GM20431 (cell line): ENCODE results near the gene PCDHA6.
"Not testable (repeated sequence)": the region's sequence is repeated elsewhere in the genome, so short reads cannot be mapped to it uniquely, and the experiment has no call there.

Experiments used
- in situ Hi-C: fragments of 300-500 bp; cut with MseI, MboI; formaldehyde crosslinking; loops from one replicate; pipeline ENCODE4 v1.15.0; 2020; ENCODE audit warnings: low sequenced_read_pairs; ENCODE audit not compliant: unreplicated experiment

The PCDHA6 gene, protein sequence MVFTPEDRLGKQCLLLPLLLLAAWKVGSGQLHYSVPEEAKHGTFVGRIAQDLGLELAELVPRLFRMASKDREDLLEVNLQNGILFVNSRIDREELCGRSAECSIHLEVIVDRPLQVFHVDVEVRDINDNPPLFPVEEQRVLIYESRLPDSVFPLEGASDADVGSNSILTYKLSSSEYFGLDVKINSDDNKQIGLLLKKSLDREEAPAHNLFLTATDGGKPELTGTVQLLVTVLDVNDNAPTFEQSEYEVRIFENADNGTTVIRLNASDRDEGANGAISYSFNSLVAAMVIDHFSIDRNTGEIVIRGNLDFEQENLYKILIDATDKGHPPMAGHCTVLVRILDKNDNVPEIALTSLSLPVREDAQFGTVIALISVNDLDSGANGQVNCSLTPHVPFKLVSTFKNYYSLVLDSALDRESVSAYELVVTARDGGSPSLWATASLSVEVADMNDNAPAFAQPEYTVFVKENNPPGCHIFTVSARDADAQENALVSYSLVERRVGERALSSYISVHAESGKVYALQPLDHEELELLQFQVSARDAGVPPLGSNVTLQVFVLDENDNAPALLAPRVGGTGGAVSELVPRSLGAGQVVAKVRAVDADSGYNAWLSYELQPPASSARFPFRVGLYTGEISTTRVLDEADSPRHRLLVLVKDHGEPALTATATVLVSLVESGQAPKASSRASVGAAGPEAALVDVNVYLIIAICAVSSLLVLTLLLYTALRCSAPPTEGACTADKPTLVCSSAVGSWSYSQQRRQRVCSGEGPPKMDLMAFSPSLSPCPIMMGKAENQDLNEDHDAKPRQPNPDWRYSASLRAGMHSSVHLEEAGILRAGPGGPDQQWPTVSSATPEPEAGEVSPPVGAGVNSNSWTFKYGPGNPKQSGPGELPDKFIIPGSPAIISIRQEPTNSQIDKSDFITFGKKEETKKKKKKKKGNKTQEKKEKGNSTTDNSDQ

GRCh38 chr5:140827704-140828361 is at the start of gene PCDHA6:
Gene PCDHA6 (plus strand): TSS chr5:140827960. CDS start chr5:140828092, 132 bp downstream.
- in situ Hi-C loops, result no loop called here

GRCh38 chr5:140780512-140780911 is 47.2 kb upstream of the PCDHA6 start:
- in situ Hi-C loops, result no loop called here

GRCh38 chr5:140785905-140786686 is 41.7 kb upstream of the PCDHA6 start, which contains the start of gene PCDHA1:
Gene PCDHA1 (plus strand): TSS chr5:140786140.
- in situ Hi-C loops, result no loop called here

DNA sequence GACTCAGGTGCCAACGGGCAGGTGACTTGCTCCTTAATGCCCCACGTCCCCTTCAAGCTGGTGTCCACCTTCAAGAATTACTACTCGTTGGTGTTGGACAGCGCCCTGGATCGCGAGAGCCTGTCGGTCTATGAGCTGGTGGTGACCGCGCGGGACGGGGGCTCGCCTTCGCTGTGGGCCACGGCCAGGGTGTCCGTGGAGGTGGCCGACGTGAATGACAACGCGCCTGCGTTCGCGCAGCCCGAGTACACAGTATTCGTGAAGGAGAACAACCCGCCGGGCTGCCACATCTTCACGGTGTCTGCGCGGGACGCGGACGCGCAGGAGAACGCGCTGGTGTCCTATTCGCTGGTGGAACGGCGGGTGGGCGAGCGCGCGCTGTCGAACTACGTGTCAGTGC is 40.3 kb upstream of the PCDHA6 start:
- in situ Hi-C loops, result not testable (repeated sequence)

- in situ Hi-C loops, result not testable (repeated sequence)
Observed at GRCh38 chr5:140787849-140788504, 39.8 kb upstream of the PCDHA6 start.

GRCh38 chr5:140791089-140791488 is 36.7 kb upstream of the PCDHA6 start:
- in situ Hi-C loops, result no loop called here

DNA sequence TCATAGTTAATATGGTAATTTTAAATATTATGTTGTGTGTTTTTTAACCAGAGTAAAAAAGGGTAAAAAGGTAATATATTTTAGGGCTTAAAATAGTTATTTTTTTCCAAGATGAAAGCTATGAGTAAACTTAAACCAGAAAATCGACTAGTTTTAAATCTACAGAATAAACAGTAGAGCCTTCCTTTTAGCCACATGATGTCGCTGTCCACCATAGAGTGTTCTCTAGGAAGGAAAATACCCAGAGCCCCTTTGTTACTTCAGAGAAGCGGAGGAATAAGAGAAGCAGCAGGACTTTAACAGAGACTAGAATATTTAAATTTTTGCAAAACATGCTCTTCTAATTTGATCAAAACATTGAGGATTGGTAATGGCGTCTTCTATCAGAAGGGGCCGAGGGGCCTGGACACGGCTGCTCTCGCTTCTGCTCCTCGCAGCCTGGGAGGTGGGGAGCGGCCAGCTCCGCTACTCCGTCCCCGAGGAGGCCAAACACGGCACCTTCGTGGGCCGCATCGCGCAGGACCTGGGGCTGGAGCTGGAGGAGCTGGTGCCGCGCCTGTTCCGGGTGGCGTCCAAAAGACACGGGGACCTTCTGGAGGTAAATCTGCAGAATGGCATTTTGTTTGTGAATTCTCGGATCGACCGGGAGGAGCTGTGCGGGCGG is 33.0 kb upstream of the PCDHA6 start, which contains the start of gene PCDHA2:
Gene PCDHA2, plus strand, starts transcription at position 258 of the 664 bp plus-strand sequence.
- in situ Hi-C loops, result no loop called here

DNA sequence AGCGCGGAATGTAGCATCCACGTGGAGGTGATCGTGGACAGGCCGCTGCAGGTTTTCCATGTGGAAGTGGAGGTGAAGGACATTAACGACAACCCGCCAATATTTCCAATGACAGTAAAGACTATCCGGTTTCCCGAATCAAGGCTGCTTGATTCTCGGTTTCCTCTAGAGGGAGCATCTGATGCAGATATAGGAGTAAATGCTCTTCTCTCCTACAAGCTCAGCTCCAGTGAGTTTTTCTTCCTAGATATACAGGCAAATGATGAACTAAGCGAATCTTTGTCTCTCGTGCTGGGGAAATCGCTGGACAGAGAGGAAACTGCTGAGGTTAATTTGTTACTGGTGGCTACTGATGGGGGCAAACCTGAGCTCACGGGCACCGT is 32.5 kb upstream of the PCDHA6 start:
- in situ Hi-C loops, result no loop called here

DNA sequence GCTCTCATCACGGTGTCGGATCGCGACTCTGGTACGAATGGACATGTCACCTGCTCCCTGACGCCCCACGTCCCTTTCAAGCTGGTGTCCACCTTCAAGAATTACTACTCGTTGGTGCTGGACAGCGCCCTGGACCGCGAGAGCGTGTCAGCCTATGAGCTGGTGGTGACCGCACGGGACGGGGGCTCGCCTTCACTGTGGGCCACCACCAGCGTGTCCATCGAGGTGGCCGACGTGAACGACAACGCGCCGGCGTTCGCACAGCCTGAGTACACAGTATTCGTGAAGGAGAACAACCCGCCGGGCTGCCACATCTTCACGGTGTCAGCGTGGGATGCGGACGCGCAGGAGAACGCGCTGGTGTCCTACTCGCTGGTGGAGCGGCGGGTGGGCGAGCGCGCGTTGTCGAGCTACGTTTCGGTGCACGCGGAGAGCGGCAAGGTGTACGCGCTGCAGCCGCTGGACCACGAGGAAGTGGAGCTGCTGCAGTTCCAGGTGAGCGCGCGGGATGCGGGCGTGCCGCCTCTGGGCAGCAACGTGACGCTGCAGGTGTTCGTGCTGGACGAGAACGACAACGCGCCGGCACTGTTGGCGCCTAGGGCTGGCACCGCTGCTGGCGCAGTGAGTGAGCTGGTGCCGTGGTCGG is 31.6 kb upstream of the PCDHA6 start:
- in situ Hi-C loops, result not testable (repeated sequence)

- in situ Hi-C loops, result no loop called here
Observed at GRCh38 chr5:140796718-140797095, 31.1 kb upstream of the PCDHA6 start.

GRCh38 chr5:140800816-140801493 is 26.8 kb upstream of the PCDHA6 start, which contains the start of gene PCDHA3:
Gene PCDHA3 (plus strand): TSS chr5:140801057.
- in situ Hi-C loops, result no loop called here

DNA sequence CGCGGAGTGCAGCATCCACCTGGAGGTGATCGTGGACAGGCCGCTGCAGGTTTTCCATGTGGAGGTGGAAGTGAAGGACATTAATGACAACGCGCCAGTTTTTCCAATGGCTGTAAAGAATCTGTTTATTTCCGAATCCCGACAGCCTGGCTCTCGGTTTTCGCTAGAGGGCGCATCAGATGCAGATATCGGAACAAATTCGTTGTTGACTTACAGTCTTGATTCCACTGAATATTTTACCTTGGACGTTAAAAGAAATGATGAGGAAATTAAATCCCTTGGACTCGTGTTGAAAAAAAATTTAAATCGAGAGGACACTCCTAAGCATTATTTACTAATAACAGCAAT is 26.3 kb upstream of the PCDHA6 start:
- in situ Hi-C loops, result no loop called here

GRCh38 chr5:140802381-140802780 is 25.4 kb upstream of the PCDHA6 start:
- in situ Hi-C loops, result not testable (repeated sequence)

DNA sequence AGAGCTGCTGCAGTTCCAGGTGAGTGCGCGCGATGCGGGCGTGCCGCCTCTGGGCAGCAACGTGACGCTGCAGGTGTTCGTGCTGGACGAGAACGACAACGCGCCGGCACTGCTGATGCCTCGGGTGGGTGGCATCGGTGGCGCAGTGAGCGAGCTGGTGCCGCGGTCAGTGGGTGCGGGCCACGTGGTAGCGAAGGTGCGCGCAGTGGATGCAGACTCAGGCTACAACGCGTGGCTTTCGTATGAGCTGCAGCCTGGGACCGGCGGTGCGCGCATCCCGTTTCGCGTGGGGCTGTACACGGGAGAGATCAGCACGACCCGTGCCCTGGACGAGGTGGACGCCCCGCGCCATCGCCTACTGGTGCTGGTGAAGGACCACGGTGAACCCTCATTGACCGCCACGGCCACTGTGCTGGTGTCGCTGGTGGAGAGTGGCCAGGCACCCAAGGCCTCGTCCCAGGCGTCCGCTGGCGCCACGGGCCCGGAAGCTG is 24.9 kb upstream of the PCDHA6 start:
- in situ Hi-C loops, result no loop called here

DNA sequence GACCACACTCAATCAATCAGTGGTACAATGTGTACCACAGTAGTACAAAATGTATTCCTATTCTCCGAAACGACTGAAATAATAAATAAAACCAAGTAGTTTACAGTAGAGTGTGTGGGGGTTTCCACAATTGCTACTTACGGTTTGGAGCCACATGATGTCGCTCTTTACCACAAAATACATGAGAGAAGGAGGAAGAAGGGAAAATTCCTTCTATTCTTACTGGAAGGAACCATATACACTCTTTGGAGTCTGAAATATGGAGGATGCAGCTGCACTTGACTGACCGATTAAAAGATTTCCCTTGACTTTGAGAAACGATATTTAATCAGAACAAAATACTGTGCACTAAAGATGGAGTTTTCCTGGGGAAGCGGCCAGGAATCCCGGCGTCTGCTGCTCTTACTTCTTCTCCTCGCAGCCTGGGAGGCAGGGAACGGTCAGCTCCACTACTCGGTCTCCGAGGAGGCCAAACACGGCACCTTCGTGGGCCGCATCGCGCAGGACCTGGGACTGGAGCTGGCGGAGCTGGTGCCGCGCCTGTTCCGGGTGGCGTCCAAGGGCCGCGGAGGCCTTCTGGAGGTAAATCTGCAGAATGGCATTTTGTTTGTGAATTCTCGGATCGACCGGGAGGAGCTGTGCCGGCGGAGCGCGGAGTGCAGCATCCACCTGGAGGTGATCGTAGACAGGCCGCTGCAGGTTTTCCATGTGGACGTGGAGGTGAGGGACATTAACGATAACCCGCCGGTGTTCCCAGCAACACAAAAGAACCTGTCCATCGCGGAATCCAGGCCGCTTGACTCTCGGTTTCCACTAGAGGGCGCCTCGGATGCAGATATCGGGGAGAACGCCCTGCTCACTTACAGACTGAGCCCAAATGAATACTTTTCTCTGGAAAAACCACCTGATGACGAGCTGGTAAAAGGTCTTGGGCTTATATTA is 20.7 kb upstream of the PCDHA6 start, which contains the start of gene PCDHA4:
Gene PCDHA4, plus strand, starts transcription at position 235 of the 942 bp plus-strand sequence.
- in situ Hi-C loops, result no loop called here

GRCh38 chr5:140808241-140808888 is 19.4 kb upstream of the PCDHA6 start:
- in situ Hi-C loops, result not testable (repeated sequence)
